NT2/D1 (cell line): Measurements from ENCODE around the gene AKIRIN1.
"Not testable (repeated sequence)": the region's sequence is repeated elsewhere in the genome, so short reads cannot be mapped to it uniquely, and the experiment has no call there.

Experiments
- DNase-seq: peaks from one replicate; pipeline ENCODE4 v3.0.0-alpha.2; 2011; ENCODE audit warnings: low read depth, low spot score
- H3K27me3 ChIP-seq: 2 replicates; pipeline ENCODE4 v1.6.0; 2011; ENCODE audit warnings: mild to moderate bottlenecking; ENCODE audit not compliant: insufficient read length, insufficient read depth
- H3K36me3 ChIP-seq: 2 replicates; pipeline ENCODE4 v1.6.1; 2011; ENCODE audit warnings: mild to moderate bottlenecking, low read length, mixed read lengths; ENCODE audit not compliant: insufficient read depth, insufficient read length
- H3K4me1 ChIP-seq: 2 replicates; pipeline ENCODE4 v1.5.1; 2011; ENCODE audit not compliant: insufficient read depth, insufficient read length
- H3K4me3 ChIP-seq: 2 replicates; pipeline ENCODE4 v1.5.1; 2011; ENCODE audit warnings: low read depth; ENCODE audit not compliant: insufficient read length
- H3K9ac ChIP-seq: 2 replicates; pipeline ENCODE4 v1.6.0; 2011; ENCODE audit warnings: low read depth; ENCODE audit not compliant: insufficient read length
- H3K9me3 ChIP-seq: 2 replicates; pipeline ENCODE4 v1.5.1; 2011; ENCODE audit warnings: mild to moderate bottlenecking, low read length; ENCODE audit not compliant: insufficient read depth
- SUZ12 ChIP-seq: IDR thresholded peaks from 2 replicates; pipeline ENCODE4 v1.6.1; 2011; ENCODE audit not compliant: insufficient read length, insufficient read depth; ENCODE audit errors: extremely low read depth
- YY1 ChIP-seq: IDR thresholded peaks from 2 replicates; pipeline ENCODE4 v1.6.1; 2011; ENCODE audit not compliant: insufficient read length, insufficient read depth
- ZNF274 ChIP-seq: IDR thresholded peaks from 2 replicates; pipeline ENCODE4 v1.6.1; 2011; ENCODE audit warnings: mild to moderate bottlenecking, low read depth, low read length

AKIRIN1 gene

DNA sequence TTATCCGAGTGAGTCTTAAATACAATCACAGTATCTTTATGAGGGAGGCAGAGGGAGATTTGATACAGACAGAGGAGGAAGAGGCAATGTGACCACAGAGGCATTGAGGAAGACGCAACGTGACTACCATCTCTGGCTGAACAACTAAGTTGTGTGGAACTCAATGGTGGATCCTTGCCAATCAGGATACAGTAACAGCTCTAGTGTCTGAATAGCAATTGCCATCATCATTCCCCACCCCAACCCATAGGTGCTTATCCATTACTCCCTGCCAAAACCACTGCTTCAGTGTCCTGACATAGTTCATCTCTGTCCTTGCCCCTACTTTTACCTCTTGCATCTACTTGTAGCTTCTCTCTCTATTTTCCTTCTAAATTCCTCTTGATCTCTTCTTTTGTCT lies 29.0 kb upstream of the AKIRIN1 start:
- Histone ChIP-seq H3K4me3 (no peak overlapping the region), H3K9me3 (no peaks in the 10 kb centered on the region), H3K9ac (no peak overlapping the region), H3K36me3 (no peaks in the 10 kb centered on the region), H3K4me1 (peaks cover 5% of the 10 kb centered on the region), H3K27me3 (no peaks in the 10 kb centered on the region)
- DNase-seq, result no peak
- no peak for TF ChIP-seq ZNF274
- no peak for TF ChIP-seq YY1
- TF ChIP-seq SUZ12, result no peak

- Histone ChIP-seq H3K27me3 (no peaks in the 10 kb centered on the region), H3K9ac (no peak overlapping the region), H3K9me3 (no peaks in the 10 kb centered on the region), H3K4me1 (peaks cover 5% of the 10 kb centered on the region), H3K4me3 (no peak overlapping the region), H3K36me3 (no peaks in the 10 kb centered on the region)
- DNase-seq, result no peak
- TF ChIP-seq YY1, result no peak
- TF ChIP-seq SUZ12, result no peak
- no peak for TF ChIP-seq ZNF274
Measured at GRCh38 chr1:38962560-38962959, 28.5 kb upstream of the AKIRIN1 start.

DNA sequence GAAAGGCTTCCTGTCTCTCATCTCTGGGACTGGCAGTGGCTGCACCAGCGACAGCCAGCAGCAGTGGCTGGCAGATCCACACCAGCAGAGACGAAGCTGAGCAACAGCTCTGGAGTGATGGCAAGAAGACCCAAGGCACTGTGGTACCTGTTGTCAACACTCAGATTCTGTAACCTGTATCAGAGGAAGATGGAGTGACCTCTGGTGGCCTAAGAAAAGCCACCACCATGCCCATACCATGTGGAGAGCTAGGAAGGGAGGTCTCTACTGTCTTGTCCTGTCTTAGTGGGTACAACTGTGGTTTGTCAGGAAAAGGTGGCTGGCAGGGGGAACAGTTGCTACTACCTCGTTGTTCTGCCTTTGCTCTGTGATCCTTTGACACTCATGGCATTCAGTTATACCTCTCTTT lies 26.9 kb upstream of the AKIRIN1 start:
- Histone ChIP-seq H3K9ac (no peak overlapping the region), H3K4me3 (no peak overlapping the region), H3K36me3 (no peaks in the 10 kb centered on the region), H3K9me3 (no peaks in the 10 kb centered on the region), H3K4me1 (no peaks in the 10 kb centered on the region), H3K27me3 (no peaks in the 10 kb centered on the region)
- no peak for DNase-seq
- TF ChIP-seq YY1, result no peak
- TF ChIP-seq ZNF274, result no peak
- no peak for TF ChIP-seq SUZ12

DNA sequence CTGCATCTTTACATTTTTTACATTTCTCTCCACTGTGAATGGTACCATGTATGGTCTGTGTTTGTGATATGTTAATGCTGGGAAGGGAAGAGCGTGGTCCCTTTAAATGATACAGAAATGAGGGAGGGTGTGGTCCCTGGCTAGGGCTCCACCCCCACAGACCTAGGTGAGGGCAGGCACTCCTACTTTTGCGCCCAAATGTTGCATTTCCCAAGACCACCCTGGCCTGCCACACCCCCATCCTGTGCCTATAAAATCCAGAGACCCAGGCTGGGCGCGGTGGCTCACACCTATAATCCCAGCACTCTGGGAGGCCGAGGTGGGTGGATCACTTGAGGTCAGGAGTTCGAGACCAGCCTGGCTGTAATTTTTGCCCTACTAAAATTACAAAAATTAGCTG lies 17.9 kb upstream of the AKIRIN1 start:
- H3K9ac ChIP-seq, H3K4me1 ChIP-seq, DNase-seq, H3K27me3 ChIP-seq, H3K36me3 ChIP-seq, H3K4me3 ChIP-seq, H3K9me3 ChIP-seq: not testable (repeated sequence)

GRCh38 chr1:38973659-38974437 lies 17.2 kb upstream of the AKIRIN1 start:
- H3K4me1 ChIP-seq, result no peaks in the 10 kb centered on the region
- peaks cover 14% of the 10 kb centered on the region for H3K9me3 ChIP-seq
- H3K9ac ChIP-seq, result no peak overlapping the region
- no peak overlapping the region for H3K4me3 ChIP-seq
- H3K36me3 ChIP-seq, result no peaks in the 10 kb centered on the region
- TF ChIP-seq YY1, result no peak
- TF ChIP-seq ZNF274, result no peak
- no peak for TF ChIP-seq SUZ12
- no peaks in the 10 kb centered on the region for H3K27me3 ChIP-seq
- DNase-seq, result no peak

- not testable (repeated sequence) for H3K36me3 ChIP-seq, DNase-seq, H3K27me3 ChIP-seq, H3K4me3 ChIP-seq, H3K9ac ChIP-seq, H3K4me1 ChIP-seq
- peaks cover 26% of the 10 kb centered on the region for H3K9me3 ChIP-seq
Measured at GRCh38 chr1:38977399-38978244, 13.5 kb upstream of the AKIRIN1 start.

- H3K4me3 ChIP-seq, H3K4me1 ChIP-seq, H3K36me3 ChIP-seq, H3K9ac ChIP-seq, H3K27me3 ChIP-seq, DNase-seq: not testable (repeated sequence)
- peaks cover 26% of the 10 kb centered on the region for H3K9me3 ChIP-seq
Measured at GRCh38 chr1:38978245-38978542, 12.9 kb upstream of the AKIRIN1 start.

DNA sequence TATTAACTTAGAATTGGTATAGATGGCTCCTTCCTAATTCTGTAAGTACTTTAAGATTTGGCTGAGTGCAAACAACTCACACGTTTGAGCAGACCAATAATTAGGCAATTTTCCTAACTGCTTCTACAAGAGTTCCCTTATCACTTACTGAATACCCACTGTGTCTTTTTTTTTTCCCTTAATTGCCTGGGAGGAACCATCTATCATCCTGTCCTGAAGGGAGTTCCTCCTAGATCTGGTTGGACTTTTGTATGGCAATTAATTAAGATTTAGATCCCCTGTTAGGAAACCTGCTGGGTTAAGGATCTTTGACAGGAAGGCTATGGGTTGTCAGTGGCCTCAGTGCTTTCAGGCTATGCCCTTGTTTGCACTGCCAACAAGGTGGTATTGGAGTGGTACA lies 11.7 kb upstream of the AKIRIN1 start:
- DNase-seq, H3K9ac ChIP-seq, H3K27me3 ChIP-seq, H3K4me1 ChIP-seq, H3K4me3 ChIP-seq, H3K36me3 ChIP-seq: not testable (repeated sequence)
- H3K9me3 ChIP-seq, result peaks cover 26% of the 10 kb centered on the region
